Chondrocyte (in vitro differentiated cells): ENCODE data around the gene UPF2. TPM values are rescaled to one million over a fixed set of nuclear protein-coding genes. Genes with fewer than 3 reads are reported as not detected.

ENCODE experiments used
- total RNA-seq: library from RNA; stranded (reverse); gene quantifications from 3 replicates; pipeline ENCODE4 v1.2.1, GENCODE V29; 2021

Gene UPF2
- total RNA-seq, 1 donor from 2014 or later = 20.3 TPM

Other genes starting within 250 kb of the UPF2 start
- 15.2 to 23.8 TPM (median 15.6 TPM) in 3 replicates for gene PROSER2, start 219.5 kb downstream of the UPF2 start, total RNA-seq
- 12.1 to 16.4 TPM (median 13.7 TPM) in 3 replicates for gene DHTKD1, start 26.1 kb upstream of the UPF2 start, total RNA-seq
- 8.2 to 11.0 TPM (median 9.6 TPM) in 3 replicates for gene SEC61A2, start 86.9 kb upstream of the UPF2 start, total RNA-seq
- gene NUDT5, start 153.1 kb upstream of the UPF2 start, total RNA-seq = 43.0 to 51.8 TPM (median 43.9 TPM) in 3 replicates
- gene CDC123, start 153.4 kb upstream of the UPF2 start, total RNA-seq = 60.7 to 78.2 TPM (median 67.0 TPM) in 3 replicates